CD4-positive, alpha-beta memory T cell (primary cell): ENCODE results near the gene CNGB1. TPM values are rescaled to one million over a fixed set of nuclear protein-coding genes. Genes with fewer than 3 reads are reported as not detected.
"Not testable (repeated sequence)": the region's sequence is repeated elsewhere in the genome, so short reads cannot be mapped to it uniquely, and the experiment has no call there.

Source experiments
- CTCF ChIA-PET: fragments of 350-600 bp; sonication (Branson Sonifier 250); formaldehyde crosslinking; loops from one replicate; lab custom pipeline; 2021; ENCODE audit warnings: inconsistent platforms; ENCODE audit not compliant: partially characterized antibody; lab: Charles Lee
- POLR2A ChIA-PET: fragments of 350-600 bp; sonication (Branson Sonifier 250); formaldehyde crosslinking; loops from one replicate; lab custom pipeline; 2021; ENCODE audit not compliant: partially characterized antibody; lab: Charles Lee
- DNase-seq, 5 donors: peaks; one replicate each; pipeline versions ENCODE4 v3.0.0 to v3.0.0-alpha.2; 2020 to 2022; ENCODE audit warnings: mixed read lengths in 1 of 5
- H3K27ac ChIP-seq: one replicate; pipeline ENCODE4 v1.7.0; 2013; ENCODE audit warnings: low read depth, low read length
- H3K27me3 ChIP-seq: 2 replicates; pipeline ENCODE4 v1.7.0; 2013; ENCODE audit warnings: mild to moderate bottlenecking, low read length, moderate library complexity; ENCODE audit not compliant: insufficient read depth
- H3K36me3 ChIP-seq: 2 replicates; pipeline ENCODE4 v1.7.0; 2013; ENCODE audit warnings: mild to moderate bottlenecking, low read length, moderate library complexity; ENCODE audit not compliant: insufficient read depth
- H3K4me1 ChIP-seq: 2 replicates; pipeline ENCODE4 v1.7.0; 2013; ENCODE audit warnings: mild to moderate bottlenecking, low read length, moderate library complexity; ENCODE audit not compliant: insufficient read depth
- H3K4me3 ChIP-seq, 2 donors: one replicate each; pipeline ENCODE4 v1.7.0; 2013; ENCODE audit warnings: low read length in 2 of 2, mild to moderate bottlenecking in 1 of 2
- H3K9me3 ChIP-seq, 2 donors: one replicate each; pipeline ENCODE4 v1.7.0; 2013; ENCODE audit warnings: low read length in 2 of 2, control low read depth in 1 of 2; ENCODE audit not compliant: control insufficient read depth in 1 of 2
- H3K27ac Mint-ChIP-seq, 7 donors: one replicate each; pipeline ENCODE4 v1.8.0; 2020 to 2021; ENCODE audit warnings: mixed read lengths in 7 of 7, mild to moderate bottlenecking in 6 of 7, inconsistent platforms in 3 of 7, moderate library complexity in 3 of 7
- H3K27me3 Mint-ChIP-seq, 2 donors: one replicate each; pipeline ENCODE4 v1.8.0; 2020 to 2021; ENCODE audit warnings: mixed read lengths in 2 of 2
- H3K36me3 Mint-ChIP-seq, 2 donors: one replicate each; pipeline ENCODE4 v1.8.0; 2020 to 2021; ENCODE audit warnings: mixed read lengths in 2 of 2, inconsistent platforms in 1 of 2, mild to moderate bottlenecking in 1 of 2
- H3K4me1 Mint-ChIP-seq, 4 donors: one replicate each; pipeline ENCODE4 v1.8.0; 2020 to 2021; ENCODE audit warnings: mixed read lengths in 4 of 4, mild to moderate bottlenecking in 1 of 4
- H3K4me3 Mint-ChIP-seq, 8 donors: one replicate each; pipeline ENCODE4 v1.8.0; 2020 to 2021; ENCODE audit warnings: mixed read lengths in 8 of 8, mild to moderate bottlenecking in 7 of 8, moderate library complexity in 6 of 8, inconsistent platforms in 3 of 8
- H3K9me3 Mint-ChIP-seq, 8 donors: one replicate each; pipeline ENCODE4 v1.8.0; 2020 to 2021; ENCODE audit warnings: mixed read lengths in 8 of 8, mild to moderate bottlenecking in 5 of 8, inconsistent platforms in 3 of 8, moderate library complexity in 1 of 8
- intact Hi-C: fragments of 100-400 bp; cut with micrococcal nuclease; formaldehyde crosslinking; loops from one replicate; pipeline ENCODE4 v1.15.1; 2023
- polyA plus RNA-seq, 2 donors: library from polyadenylated mRNA; unstranded; fragments of 300-500 nt; fragmentation: Illumina TruSeq; gene quantifications; one replicate each; pipeline ENCODE4 v1.2.3, GENCODE V29; 2021
- total RNA-seq, 2 experiments: library from RNA; stranded (reverse); gene quantifications; one replicate each; pipeline ENCODE4 v1.2.3, GENCODE V29; 2021

Gene CNGB1
- total and polyA plus RNA-seq, 4 experiments from 2014 or later = not detected

- Mint-ChIP-seq H3K36me3 (no peaks in the 10 kb centered on the region), H3K9me3 (no peaks in the 10 kb centered on the region), H3K4me3 (no peak overlapping the region), H3K27ac (no peak overlapping the region), H3K4me1 (peaks cover 0 to 5% (median 4%) of the 10 kb centered on the region in 4 donors), H3K27me3 (peaks cover 5 to 21% of the 10 kb centered on the region in 2 donors)
- ChIA-PET POLR2A (interaction anchor here (0.9 to 1.2 kb wide), 2 partner anchors 99 to 100 kb away, joined by 3 to 4 read pairs; partner anchors contain the start of genes USB1 and ZNF319), CTCF (interaction anchor here (0.6 to 6.2 kb wide), 8 partner anchors 9 to 237 kb away, joined by 3 to 115 read pairs (median 3); partner anchors contain the start of genes USB1 and ZNF319)
- DNase-seq = no peak
- Histone ChIP-seq H3K9me3 (no peaks in the 10 kb centered on the region), H3K36me3 (no peaks in the 10 kb centered on the region), H3K4me1 (no peaks in the 10 kb centered on the region), H3K27me3 (no peaks in the 10 kb centered on the region), H3K4me3 (no peak overlapping the region), H3K27ac (no peak overlapping the region)
- intact Hi-C loops = no loop called here
Observed at GRCh38 chr16:57900796-57901479, 70.0 kb downstream of the CNGB1 start.

DNA sequence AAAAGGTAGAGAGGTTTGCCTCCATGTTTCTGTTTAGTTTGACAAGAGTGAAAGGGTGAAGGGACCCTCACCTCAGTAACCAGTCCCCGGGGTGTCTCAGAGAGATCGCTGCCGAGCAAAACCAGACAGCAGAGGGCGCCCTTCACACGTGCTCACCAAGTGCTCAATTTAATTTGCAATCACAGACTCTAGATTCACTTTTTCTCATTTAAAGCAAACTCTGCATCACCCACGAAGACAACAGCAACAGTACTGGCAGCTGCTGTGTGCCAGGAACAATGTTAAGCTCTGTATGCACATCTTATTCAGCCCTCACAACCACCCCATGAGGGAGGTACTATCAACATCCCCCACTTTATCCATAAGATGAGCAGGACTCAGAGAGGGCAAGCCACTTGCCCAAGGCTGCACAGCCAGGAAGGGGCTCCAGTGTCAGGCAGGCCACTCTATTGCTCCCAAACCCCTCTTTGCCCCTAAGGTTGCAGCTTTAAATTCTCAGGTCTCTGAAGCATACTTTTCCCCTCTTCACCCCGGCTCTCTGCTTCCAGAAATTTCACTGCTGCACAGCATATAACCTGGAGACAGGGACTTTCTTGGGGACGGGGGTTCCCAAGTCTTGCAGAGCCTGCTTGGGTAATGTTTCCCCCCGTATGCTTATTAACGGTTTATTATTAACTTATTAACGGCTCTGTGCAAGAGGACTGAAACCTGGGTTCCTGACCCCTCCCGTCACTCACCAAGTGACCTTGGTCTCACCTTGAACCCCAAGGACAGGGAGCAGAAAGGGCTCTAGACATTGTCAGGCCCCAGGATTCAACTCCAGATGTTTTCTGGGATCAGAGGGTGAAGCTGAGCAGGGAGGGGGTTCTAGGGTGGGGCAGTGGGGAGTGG is 70.9 kb downstream of the CNGB1 start:
- CTCF ChIA-PET = interaction anchor here (0.6 to 6.2 kb wide), 19 partner anchors 9 to 408 kb away, joined by 3 to 115 read pairs (median 3); partner anchors contain the start of genes USB1 and ZNF319
- H3K4me3 Mint-ChIP-seq = no peak overlapping the region
- no peaks in the 10 kb centered on the region for H3K36me3 Mint-ChIP-seq
- no peak overlapping the region for H3K4me3 ChIP-seq
- POLR2A ChIA-PET = interaction anchor here (0.9 to 2.6 kb wide), 3 partner anchors 100 to 101 kb away, joined by 3 to 12 read pairs (median 4); partner anchors contain the start of genes USB1 and ZNF319
- H3K27me3 ChIP-seq = no peaks in the 10 kb centered on the region
- H3K27ac ChIP-seq = no peak overlapping the region
- peaks cover under 1 to 5% (median 4%) of the 10 kb centered on the region in 4 donors for H3K4me1 Mint-ChIP-seq
- intact Hi-C loops = loop anchor here (1.0 to 2.0 kb wide), 6 partner anchors 100 to 323 kb away; partner anchors contain the start of genes CFAP20 and ZNF319
- DNase-seq = peak; percentile 68 to 75 (median 71)
- no peaks in the 10 kb centered on the region for H3K9me3 Mint-ChIP-seq
- H3K27ac Mint-ChIP-seq = peak overlapping the region in 1 of 7 donors; percentile 53
- no peaks in the 10 kb centered on the region for H3K9me3 ChIP-seq
- H3K36me3 ChIP-seq = no peaks in the 10 kb centered on the region
- H3K27me3 Mint-ChIP-seq = peaks cover 5 to 21% of the 10 kb centered on the region in 2 donors
- H3K4me1 ChIP-seq = peaks cover under 1% of the 10 kb centered on the region

- H3K27me3 ChIP-seq = no peaks in the 10 kb centered on the region
- intact Hi-C loops = loop anchor here (1.0 to 2.0 kb wide), 6 partner anchors 101 to 322 kb away; partner anchors contain the start of genes CFAP20 and ZNF319
Observed at GRCh38 chr16:57898961-57899360, 72.0 kb downstream of the CNGB1 start.

DNA sequence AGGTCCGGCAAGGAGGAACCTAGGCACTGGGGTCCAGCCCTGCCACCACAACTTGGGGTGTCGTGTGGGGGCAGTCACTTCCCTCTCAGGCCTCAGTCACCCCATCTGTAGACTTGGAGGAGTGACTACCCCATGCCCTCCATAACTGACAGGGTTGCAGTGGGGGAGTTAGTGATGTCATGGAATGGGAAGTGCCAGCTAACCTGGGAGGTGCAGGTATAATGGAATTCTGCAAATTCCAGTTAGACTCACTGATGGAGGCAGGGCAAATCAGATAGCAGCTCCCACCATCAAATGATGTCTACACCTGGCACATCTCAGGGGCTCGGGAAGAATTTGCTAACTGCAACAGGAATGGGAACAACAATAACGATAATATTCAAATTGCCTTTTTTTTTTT is 72.9 kb downstream of the CNGB1 start:
- H3K27ac ChIP-seq = no peak overlapping the region
- ChIA-PET POLR2A (interaction anchor here (2.6 kb wide), 1 partner anchor 103 kb away, joined by 12 read pairs; the partner anchor contains the start of genes USB1 and ZNF319), CTCF (interaction anchor here (1.1 to 6.2 kb wide), 8 partner anchors 8 to 307 kb away, joined by 3 to 115 read pairs (median 4); partner anchors contain the start of genes USB1 and ZNF319)
- Mint-ChIP-seq H3K4me1 (peaks cover 10 to 17% (median 10%) of the 10 kb centered on the region in 4 donors), H3K9me3 (no peaks in the 10 kb centered on the region), H3K36me3 (no peaks in the 10 kb centered on the region), H3K27me3 (peaks cover 7 to 16% of the 10 kb centered on the region in 2 donors), H3K27ac (no peak overlapping the region), H3K4me3 (no peak overlapping the region)
- H3K4me1 ChIP-seq = peaks cover 13% of the 10 kb centered on the region
- no peaks in the 10 kb centered on the region for H3K36me3 ChIP-seq
- intact Hi-C loops = loop anchor here (2.0 kb wide), 3 partner anchors 141 to 321 kb away; partner anchors contain the start of gene CFAP20
- H3K4me3 ChIP-seq = no peak overlapping the region
- H3K9me3 ChIP-seq = no peaks in the 10 kb centered on the region
- DNase-seq = no peak
- no peaks in the 10 kb centered on the region for H3K27me3 ChIP-seq

More at GRCh38 chr16:57898961-57899360, 72.0 kb downstream of the CNGB1 start:
- H3K27me3 Mint-ChIP-seq = peaks cover 7 to 18% of the 10 kb centered on the region in 2 donors
- no peak overlapping the region for H3K27ac Mint-ChIP-seq
- H3K9me3 Mint-ChIP-seq = no peaks in the 10 kb centered on the region
- peaks cover 10 to 16% (median 10%) of the 10 kb centered on the region in 4 donors for H3K4me1 Mint-ChIP-seq
- no peak overlapping the region for H3K4me3 Mint-ChIP-seq
- ChIA-PET CTCF (interaction anchor here (0.8 to 6.2 kb wide), 18 partner anchors 7 to 409 kb away, joined by 3 to 115 read pairs (median 3); partner anchors contain the start of genes USB1 and ZNF319), POLR2A (interaction anchor here (2.6 kb wide), 1 partner anchor 102 kb away, joined by 12 read pairs; the partner anchor contains the start of genes USB1 and ZNF319)
- no peaks in the 10 kb centered on the region for H3K36me3 Mint-ChIP-seq
- Histone ChIP-seq H3K9me3 (no peaks in the 10 kb centered on the region), H3K4me3 (no peak overlapping the region), H3K36me3 (no peaks in the 10 kb centered on the region), H3K27ac (no peak overlapping the region), H3K4me1 (peaks cover 11% of the 10 kb centered on the region)
- DNase-seq = no peak

DNA sequence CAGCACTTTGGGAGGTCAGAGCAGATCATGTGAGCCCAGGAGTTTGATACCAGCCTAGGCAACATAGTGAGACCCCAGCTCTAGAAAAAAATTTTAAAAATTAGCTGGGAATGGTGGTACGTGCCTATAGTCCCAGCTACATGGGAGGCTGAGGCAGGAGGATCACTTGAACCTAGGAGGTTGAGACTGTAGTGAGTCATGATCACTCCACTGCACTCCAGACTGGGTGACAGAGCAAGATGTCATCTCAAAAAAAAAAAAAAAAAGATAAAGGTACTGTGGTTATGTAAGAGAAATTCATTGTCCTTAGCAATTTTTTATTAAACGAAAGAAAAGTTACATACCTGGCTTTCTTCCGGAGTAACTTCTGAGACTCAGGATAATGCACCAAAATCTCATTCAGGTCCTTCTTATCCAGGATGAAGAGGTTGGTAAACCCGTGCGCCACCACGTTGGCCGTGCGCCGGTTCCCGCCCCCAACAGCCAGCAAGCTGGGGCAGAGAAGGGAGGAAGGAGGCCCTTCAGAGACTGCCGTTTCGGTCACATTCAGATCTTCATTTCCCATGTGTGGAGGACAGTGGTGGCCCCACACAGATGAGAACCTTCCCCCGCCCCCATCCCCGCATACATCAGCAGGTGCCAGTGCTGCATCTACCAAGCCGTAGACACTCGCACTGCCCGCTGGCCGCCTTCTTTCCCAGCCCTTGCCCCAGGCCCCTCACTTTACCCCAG is 73.7 kb downstream of the CNGB1 start:
- H3K27ac ChIP-seq = no peak overlapping the region
- DNase-seq = no peak
- Mint-ChIP-seq H3K4me1 (peaks cover 10 to 20% (median 13%) of the 10 kb centered on the region in 4 donors), H3K9me3 (no peaks in the 10 kb centered on the region), H3K4me3 (no peak overlapping the region), H3K36me3 (no peaks in the 10 kb centered on the region), H3K27me3 (peaks cover 13 to 19% of the 10 kb centered on the region in 2 donors), H3K27ac (no peak overlapping the region)
- no peak overlapping the region for H3K4me3 ChIP-seq
- ChIA-PET CTCF (interaction anchor here (0.9 to 6.2 kb wide), 5 partner anchors 9 to 306 kb away, joined by 3 to 115 read pairs (median 4); partner anchors contain the start of genes USB1 and ZNF319), POLR2A (no interaction called here)
- peaks cover 13% of the 10 kb centered on the region for H3K4me1 ChIP-seq
- H3K9me3 ChIP-seq = no peaks in the 10 kb centered on the region
- no peaks in the 10 kb centered on the region for H3K36me3 ChIP-seq
- H3K27me3 ChIP-seq = no peaks in the 10 kb centered on the region
- intact Hi-C loops = no loop called here

GRCh38 chr16:57895081-57895547 is 75.8 kb downstream of the CNGB1 start:
- DNase-seq = not testable (repeated sequence)

More at GRCh38 chr16:57895081-57895547, 75.8 kb downstream of the CNGB1 start:
- H3K9me3 Mint-ChIP-seq, H3K27ac Mint-ChIP-seq, intact Hi-C loops, POLR2A ChIA-PET, H3K4me3 ChIP-seq, H3K27ac ChIP-seq, H3K9me3 ChIP-seq, CTCF ChIA-PET, H3K36me3 Mint-ChIP-seq, H3K4me3 Mint-ChIP-seq, H3K27me3 ChIP-seq, H3K36me3 ChIP-seq: not testable (repeated sequence)
- H3K4me1 Mint-ChIP-seq = peaks cover 10 to 20% (median 13%) of the 10 kb centered on the region in 4 donors
- H3K4me1 ChIP-seq = peaks cover 13% of the 10 kb centered on the region
- H3K27me3 Mint-ChIP-seq = peaks cover 18 to 23% of the 10 kb centered on the region in 2 donors
